Fibroblast of mammary gland (primary cell): ENCODE data around the gene TMED3.

Experiments used
- DNase-seq: peaks from one replicate; pipeline ENCODE4 v3.0.0-alpha.2; 2010; ENCODE audit warnings: low read depth
- H3K4me3 ChIP-seq: 2 replicates; pipeline ENCODE4 v1.5.1; 2011; ENCODE audit warnings: low read depth, mild to moderate bottlenecking, low read length, moderate library complexity; ENCODE audit not compliant: control insufficient read depth
- TF ChIP-seq, protein P1 (sequence below): conservative IDR thresholded peaks from 2 replicates; pipeline ENCODE4 v1.5.1; 2011; ENCODE audit warnings: low read depth, low read length, inconsistent platforms; ENCODE audit not compliant: control insufficient read depth, insufficient read depth

Gene TMED3

DNA sequence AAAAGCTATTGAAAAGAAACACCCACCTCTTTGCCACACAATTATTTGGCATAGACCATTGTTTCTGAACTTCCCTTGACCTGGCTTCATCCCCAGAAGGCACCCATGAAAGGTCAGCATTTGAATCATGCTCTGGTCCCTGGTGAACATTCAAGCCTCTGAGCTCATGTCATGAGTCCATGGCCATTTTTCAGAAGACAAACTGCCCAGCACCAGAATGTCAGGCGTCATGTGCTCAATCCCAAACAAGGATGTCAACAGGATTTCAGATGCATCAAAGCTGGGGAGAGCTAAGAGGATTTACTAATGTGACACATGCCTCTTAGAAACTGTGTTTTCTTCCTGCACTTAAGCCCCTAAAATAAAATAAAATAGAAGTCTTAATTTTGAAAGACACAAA, 41.3 kb downstream of the TMED3 start:
- TF ChIP-seq, protein P1, sequence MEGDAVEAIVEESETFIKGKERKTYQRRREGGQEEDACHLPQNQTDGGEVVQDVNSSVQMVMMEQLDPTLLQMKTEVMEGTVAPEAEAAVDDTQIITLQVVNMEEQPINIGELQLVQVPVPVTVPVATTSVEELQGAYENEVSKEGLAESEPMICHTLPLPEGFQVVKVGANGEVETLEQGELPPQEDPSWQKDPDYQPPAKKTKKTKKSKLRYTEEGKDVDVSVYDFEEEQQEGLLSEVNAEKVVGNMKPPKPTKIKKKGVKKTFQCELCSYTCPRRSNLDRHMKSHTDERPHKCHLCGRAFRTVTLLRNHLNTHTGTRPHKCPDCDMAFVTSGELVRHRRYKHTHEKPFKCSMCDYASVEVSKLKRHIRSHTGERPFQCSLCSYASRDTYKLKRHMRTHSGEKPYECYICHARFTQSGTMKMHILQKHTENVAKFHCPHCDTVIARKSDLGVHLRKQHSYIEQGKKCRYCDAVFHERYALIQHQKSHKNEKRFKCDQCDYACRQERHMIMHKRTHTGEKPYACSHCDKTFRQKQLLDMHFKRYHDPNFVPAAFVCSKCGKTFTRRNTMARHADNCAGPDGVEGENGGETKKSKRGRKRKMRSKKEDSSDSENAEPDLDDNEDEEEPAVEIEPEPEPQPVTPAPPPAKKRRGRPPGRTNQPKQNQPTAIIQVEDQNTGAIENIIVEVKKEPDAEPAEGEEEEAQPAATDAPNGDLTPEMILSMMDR, result no peak
- DNase-seq, result no peak
- no peak overlapping the region for H3K4me3 ChIP-seq

GRCh38 chr15:79357566-79357965, 46.7 kb downstream of the TMED3 start:
- no peak overlapping the region for H3K4me3 ChIP-seq
- TF ChIP-seq, protein P1, result no peak
- no peak for DNase-seq

GRCh38 chr15:79358069-79358468, 47.2 kb downstream of the TMED3 start:
- no peak for DNase-seq
- H3K4me3 ChIP-seq, result no peak overlapping the region
- TF ChIP-seq, protein P1, result no peak

GRCh38 chr15:79364571-79365240, 53.8 kb downstream of the TMED3 start:
- TF ChIP-seq, protein P1, result no peak
- no peak for DNase-seq
- H3K4me3 ChIP-seq, result no peak overlapping the region

- TF ChIP-seq, protein P1, result no peak
- no peak overlapping the region for H3K4me3 ChIP-seq
- no peak for DNase-seq
Measured at GRCh38 chr15:79365765-79366164, 54.9 kb downstream of the TMED3 start.

- no peak overlapping the region for H3K4me3 ChIP-seq
- TF ChIP-seq, protein P1, result no peak
- DNase-seq, result no peak
Measured at GRCh38 chr15:79366691-79367090, 55.8 kb downstream of the TMED3 start.

DNA sequence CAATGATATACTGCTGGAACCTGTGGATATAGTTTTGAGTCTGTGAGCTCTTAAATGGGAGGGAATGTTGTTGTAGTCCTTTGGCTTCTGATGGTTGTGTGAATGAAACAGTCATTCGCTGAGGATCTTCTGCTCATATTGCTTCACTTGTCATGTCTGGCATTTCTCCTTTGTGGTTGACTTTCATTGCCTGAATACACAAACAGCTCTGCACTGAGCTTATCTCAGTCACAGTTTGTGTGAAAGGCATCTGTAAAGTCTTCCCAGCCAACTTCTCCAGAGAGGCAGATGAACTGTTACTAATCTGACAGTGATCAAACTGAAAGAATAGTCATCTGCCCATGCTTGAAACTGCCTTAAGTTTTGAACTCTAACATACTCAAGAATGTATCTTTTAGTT, 59.8 kb downstream of the TMED3 start:
- peak; percentile 25 for DNase-seq
- TF ChIP-seq, protein P1, result no peak
- H3K4me3 ChIP-seq, result no peak overlapping the region
